AG09309 (cell line): Measurements from ENCODE around the gene TEX10.

Experiments used
- DNase-seq: peaks from one replicate; pipeline ENCODE4 v3.0.0-alpha.2; 2010; ENCODE audit warnings: low read depth
- H3K4me3 ChIP-seq: 2 replicates; pipeline ENCODE4 v1.5.1; 2011; ENCODE audit warnings: mild to moderate bottlenecking, low read depth, low read length, moderate library complexity; ENCODE audit not compliant: control insufficient read depth
- TF ChIP-seq, protein P1 (sequence below): IDR thresholded peaks from 2 replicates; pipeline ENCODE4 v1.5.1; 2011; ENCODE audit warnings: mild to moderate bottlenecking, low read depth, low read length, inconsistent platforms; ENCODE audit not compliant: insufficient read depth, control insufficient read depth; ENCODE audit errors: missing control alignments

Gene TEX10

DNA sequence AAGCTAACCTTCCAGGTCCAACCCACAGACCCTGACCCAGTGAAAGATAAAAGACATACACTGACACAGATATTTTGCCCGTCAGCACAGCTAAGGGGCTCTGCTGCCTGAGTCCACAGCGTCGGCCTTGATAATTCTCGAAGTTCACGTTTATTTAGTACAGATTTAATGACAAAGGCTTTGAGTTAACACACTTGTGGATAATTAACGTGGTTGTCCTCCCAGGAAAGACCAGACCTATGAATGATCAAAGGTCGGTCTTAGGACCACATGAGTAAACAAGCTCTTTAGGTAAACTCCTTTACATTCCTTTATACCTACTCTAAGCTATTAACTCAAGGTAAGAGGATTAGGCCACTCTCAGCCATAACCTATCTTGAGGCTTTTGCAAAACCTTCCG is 11.3 kb upstream of the TEX10 start:
- H3K4me3 ChIP-seq = no peak overlapping the region
- DNase-seq = no peak
- TF ChIP-seq, protein P1, sequence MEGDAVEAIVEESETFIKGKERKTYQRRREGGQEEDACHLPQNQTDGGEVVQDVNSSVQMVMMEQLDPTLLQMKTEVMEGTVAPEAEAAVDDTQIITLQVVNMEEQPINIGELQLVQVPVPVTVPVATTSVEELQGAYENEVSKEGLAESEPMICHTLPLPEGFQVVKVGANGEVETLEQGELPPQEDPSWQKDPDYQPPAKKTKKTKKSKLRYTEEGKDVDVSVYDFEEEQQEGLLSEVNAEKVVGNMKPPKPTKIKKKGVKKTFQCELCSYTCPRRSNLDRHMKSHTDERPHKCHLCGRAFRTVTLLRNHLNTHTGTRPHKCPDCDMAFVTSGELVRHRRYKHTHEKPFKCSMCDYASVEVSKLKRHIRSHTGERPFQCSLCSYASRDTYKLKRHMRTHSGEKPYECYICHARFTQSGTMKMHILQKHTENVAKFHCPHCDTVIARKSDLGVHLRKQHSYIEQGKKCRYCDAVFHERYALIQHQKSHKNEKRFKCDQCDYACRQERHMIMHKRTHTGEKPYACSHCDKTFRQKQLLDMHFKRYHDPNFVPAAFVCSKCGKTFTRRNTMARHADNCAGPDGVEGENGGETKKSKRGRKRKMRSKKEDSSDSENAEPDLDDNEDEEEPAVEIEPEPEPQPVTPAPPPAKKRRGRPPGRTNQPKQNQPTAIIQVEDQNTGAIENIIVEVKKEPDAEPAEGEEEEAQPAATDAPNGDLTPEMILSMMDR = no peak

DNA sequence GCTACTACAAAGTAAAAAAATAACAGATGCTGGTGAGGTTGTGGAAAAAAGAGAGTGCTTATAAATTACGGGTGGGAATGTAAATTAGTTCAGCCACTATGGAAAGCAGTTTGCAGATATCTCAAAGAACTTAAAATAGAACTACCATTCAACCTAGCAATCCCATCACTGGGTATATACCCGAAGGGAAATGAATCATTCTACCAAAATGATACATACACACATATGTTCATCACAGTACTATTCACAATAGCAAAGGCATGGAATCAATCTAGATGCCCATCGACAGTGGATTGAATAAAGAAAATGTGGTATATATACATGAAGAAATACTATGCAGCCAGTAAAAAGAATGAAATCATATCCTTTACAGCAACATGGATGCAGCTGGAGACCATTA is 6.3 kb upstream of the TEX10 start:
- H3K4me3 ChIP-seq = no peak overlapping the region
- TF ChIP-seq, protein P1 = no peak
- DNase-seq = no peak

DNA sequence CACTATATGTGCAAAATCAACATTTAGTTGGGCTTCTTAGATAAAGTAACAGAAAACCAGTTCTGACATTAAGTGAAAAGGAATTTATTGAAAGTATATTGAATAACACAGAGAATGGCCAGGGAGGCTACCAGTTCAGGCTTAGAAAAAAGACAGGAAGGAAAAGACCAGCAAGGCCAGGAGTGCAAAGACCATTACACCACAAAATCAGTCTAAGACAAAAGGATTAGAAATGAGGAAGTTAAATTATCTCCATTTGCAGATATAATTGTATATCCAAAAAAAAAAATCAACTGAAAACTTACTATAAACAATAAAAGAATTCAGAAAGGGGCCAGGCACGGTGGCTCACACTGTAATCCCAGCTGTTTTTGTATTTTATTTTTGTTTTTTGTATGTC is 4.8 kb upstream of the TEX10 start:
- TF ChIP-seq, protein P1 = no peak
- DNase-seq = no peak
- no peak overlapping the region for H3K4me3 ChIP-seq

DNA sequence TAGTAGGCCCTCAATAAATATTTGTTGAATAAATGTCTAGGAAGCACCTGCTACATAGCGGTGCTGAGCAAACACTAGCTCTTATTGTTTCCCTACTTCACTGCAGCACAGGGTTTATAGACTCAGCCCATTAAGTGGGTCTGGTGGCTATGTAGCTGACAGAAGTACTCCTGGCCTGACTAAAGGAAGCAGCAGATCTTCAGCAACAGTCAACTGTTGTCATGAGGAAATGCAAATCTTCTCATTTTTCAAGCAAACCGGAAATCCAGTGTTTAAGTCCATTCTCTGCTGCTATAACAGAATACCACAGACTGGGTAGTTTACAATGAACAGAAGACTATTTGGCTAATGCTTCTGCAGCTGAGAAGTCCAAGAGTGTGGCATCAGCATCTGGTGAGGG is 2.8 kb upstream of the TEX10 start:
- no peak for DNase-seq
- no peak overlapping the region for H3K4me3 ChIP-seq

DNA sequence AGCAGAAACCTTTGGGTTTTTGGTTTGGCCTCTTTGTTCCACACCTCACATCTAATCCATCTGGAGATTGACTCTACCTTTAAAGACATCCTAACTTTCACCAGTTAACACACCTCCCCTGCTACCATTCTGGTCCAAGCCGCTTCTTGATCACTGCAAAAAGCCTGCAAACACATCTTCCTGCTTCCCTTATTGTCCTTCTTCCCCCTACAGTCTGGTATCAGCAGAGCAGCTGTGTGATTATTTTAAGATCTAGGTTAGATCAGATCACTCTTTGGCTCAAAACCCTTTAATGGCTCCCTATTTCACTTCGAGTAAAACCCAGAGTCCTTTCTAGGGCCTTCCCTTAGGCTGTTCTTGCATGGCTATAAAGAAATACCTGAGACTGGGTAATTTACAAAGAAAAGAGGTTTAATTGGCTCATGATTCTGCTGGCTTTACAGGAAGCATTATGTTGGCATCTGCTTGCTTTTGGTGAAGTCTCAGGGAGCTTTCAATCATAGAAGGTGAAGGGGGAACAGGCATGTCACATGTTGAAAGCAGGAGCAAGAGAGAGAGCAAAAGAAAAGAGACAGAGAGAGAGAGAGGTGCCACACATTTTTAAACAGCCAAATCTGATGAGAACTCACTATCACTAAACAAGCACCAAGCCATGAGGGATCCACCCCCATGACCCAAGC is 1.5 kb upstream of the TEX10 start:
- no peak overlapping the region for H3K4me3 ChIP-seq
- TF ChIP-seq, protein P1 = no peak

More for the DNA sequence above, 2.8 kb upstream of the TEX10 start:
- TF ChIP-seq, protein P1 = no peak

DNA sequence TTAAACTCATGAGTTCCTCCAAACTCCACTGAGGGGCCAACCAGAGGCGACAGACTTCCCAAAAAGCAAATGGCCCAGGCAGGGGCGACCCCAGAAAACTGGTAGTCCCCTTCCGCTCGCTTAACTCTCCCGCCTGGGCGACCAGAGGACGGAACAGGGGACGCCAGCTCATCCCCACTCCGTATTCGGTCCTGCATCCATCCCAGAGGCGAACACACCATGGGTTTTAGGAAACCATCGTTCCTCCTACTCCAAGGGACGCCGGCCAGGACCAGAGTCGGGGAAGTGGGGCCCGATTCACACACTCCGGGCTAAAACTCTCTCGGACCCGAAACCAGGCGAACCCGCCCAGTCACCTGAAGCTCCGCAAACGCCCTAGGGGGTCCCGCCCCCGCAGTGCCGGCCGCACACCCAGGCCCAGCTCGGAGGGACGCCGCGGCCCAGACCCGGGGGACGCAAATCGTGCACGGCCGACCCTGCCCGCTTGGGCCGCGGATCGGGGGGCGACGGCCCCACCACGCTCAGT is 478 bp downstream of the TEX10 start:
- DNase-seq = no peak
- TF ChIP-seq, protein P1 = no peak
- H3K4me3 ChIP-seq = peak overlapping the region; percentile 83

More for the DNA sequence above, 1.5 kb upstream of the TEX10 start:
- no peak for DNase-seq
